Neural progenitor cell (in vitro differentiated cells): Measurements from ENCODE around the gene MASP1.

Experiments
- CTCF ChIP-seq: fragments of 200-600 bp; sonication (generic); IDR thresholded peaks from 2 replicates; pipeline ENCODE4 v1.5.1; 2017; ENCODE audit warnings: antibody characterized with exemption, mild to moderate bottlenecking
- EZH2 ChIP-seq: fragments of 200-600 bp; sonication (generic); IDR thresholded peaks from 2 replicates; pipeline ENCODE4 v1.6.1; 2017; ENCODE audit warnings: antibody characterized with exemption, mild to moderate bottlenecking, moderate library complexity
- EZH2phosphoT487 ChIP-seq: fragments of 200-600 bp; sonication (generic); IDR thresholded peaks from 2 replicates; pipeline ENCODE4 v1.6.1; 2017; ENCODE audit warnings: antibody characterized with exemption

GRCh38 chr3:187266691-187267090 lies 24.8 kb downstream of the MASP1 start:
- TF ChIP-seq EZH2phosphoT487: no peak
- TF ChIP-seq CTCF: no peak
- TF ChIP-seq EZH2: no peak
